NCI-H1417 (cell line): ENCODE measurements around the gene BEST2.
A peak's percentile ranks its signal among the peaks of the same experiment; 100 is the strongest.

ENCODE experiments used
- DNase-seq, 3 experiments: peaks; one replicate each; lab custom pipeline; 2025; lab: John Stamatoyannopoulos, UW

BEST2 gene

DNA sequence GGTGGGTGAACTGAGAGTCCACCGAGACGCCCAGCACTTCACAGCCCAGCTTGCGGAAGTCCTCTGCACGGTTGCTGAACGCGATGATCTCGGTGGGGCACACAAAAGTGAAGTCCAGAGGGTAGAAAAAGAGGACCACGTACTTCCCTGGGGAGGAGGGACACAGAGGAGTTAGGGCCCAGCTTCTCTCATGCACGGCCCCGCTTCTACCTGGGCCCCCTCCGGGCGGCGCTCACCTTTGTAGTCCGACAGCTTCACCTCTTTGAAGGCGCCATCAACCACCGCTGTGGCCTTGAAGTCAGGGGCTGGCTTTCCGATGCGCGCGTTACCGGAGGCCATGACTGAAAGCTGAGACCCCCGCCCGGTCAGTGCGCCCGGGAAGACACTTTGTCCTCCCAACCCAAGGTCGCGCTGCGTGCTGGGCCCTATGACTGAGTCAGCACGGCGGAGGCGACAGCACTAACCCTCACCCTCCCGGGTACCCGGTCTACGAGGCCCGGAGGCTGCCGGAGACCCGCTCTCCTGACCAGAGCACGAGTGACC is 49.4 kb downstream of the BEST2 start:
- DNase-seq, result peak in 2 of 3 experiments; percentile 80 to 83

DNA sequence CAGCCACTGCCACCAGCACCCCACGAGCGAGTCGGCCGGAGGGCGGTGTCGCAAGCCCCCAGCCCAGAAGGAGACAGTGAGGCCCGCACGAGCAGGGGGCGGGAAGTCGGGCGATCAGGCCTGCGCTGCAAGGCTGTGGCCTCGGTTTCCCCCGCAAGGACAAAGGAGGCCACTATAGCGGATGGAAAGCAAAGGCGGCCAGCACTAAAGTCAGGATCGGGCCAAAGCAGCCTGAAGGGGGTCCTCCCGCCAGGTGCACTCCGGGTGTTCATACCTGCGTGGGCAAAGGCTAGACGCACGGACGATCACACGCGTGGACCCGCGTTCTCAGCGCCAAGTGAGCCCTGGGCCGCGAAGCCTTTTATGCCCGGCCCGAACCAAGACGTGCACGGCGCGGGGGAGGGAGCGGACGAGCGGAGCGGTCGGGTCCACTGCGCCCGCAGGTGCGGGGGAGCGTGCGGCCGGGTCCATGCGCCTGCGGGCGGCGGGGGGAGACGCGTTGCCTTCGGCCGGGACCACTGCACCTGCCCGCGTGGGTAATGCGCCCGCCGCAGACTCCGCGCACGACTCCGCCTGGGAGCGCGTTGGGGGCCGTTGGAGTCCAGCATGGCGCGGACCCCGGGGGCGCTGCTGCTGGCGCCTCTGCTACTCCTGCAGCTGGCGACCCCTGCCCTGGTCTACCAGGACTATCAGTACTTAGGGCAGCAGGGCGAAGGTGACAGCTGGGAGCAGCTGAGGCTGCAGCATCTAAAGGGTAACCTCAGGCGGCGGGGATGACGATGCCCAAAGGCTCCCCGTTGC is 50.1 kb downstream of the BEST2 start, which contains the start of the genes PRDX2 and THSD8:
Gene PRDX2 (minus strand): TSS at position 335 of the 801 bp plus-strand sequence. CDS start 539 bp downstream, outside the sequence.
Gene THSD8 (plus strand): TSS at position 604 of the 801 bp plus-strand sequence. CDS start 3 bp downstream, at position 607.
- DNase-seq, result peak; percentile 79 to 95 (median 95)

GRCh38 chr19:12802267-12803106 is 50.9 kb downstream of the BEST2 start:
- DNase-seq, result peak in 1 of 3 experiments; percentile 18

DNA sequence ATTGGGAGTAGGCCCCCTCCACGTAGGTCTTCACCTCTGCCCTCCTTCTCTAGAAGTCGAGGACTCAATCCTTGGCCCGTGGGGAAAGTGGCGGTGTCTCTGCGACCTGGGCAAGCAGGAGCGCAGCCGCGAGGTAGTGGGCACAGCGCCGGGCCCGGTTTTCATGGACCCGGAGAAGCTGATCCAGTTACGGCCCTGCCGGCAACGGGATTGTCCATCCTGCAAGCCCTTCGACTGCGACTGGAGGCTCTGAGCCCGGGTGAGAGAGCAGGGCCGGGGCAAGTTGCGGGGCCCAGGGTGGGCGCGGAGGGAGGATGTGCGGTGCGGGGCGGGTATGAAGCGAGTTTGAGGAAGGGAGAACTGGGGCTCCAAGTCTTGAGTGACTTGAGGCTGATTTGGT is 52.5 kb downstream of the BEST2 start:
- no peak for DNase-seq

DNA sequence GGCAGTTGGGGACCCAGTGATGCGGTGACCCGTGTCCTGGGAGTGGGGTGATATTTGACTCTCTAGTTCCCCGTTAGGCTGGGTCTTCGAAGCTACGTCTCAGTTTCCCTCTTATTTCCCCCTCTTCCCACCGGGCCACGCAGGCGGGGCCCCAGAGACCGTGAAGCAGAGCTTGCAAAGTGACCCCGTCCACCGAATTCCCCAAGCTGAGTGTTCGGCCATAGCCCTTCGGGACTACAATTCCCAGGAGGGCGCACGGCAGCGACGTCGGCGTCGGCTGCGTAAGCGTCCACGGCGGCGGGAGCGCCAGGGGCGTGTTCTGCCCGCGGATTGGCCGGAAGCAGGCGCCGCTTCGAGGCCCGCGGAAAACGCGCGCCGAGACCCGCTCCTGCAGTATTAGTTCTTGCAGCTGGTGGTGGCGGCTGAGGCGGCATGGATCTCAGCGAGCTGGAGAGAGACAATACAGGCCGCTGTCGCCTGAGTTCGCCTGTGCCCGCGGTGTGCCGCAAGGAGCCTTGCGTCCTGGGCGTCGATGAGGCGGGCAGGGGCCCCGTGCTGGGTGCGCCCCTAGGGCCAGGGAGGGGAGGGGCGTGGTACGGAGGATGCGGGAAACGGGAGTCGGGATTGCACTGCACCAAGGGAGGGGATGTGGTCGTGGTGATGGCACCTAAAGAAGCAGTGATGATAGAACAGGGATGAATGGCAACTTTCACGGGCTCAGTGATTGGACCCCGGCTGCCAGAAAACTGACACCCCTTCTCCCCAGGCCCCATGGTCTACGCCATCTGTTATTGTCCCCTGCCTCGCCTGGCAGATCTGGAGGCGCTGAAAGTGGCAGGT is 54.9 kb downstream of the BEST2 start, which contains the start of gene RNASEH2A:
Gene RNASEH2A (plus strand): TSS at position 343 of the 840 bp plus-strand sequence. CDS start 90 bp downstream, at position 433.
- peak; percentile 86 to 94 (median 94) for DNase-seq
